ENCODE data around the gene PTGDR2. TPM values are rescaled to one million over a fixed set of nuclear protein-coding genes. Genes with fewer than 3 reads are reported as not detected.

The PTGDR2 gene
- total and polyA plus RNA-seq, 2 donors (not counting 1 experiment from before 2014, with no cell fraction given), result 0.33 to 2.4 TPM

DNA sequence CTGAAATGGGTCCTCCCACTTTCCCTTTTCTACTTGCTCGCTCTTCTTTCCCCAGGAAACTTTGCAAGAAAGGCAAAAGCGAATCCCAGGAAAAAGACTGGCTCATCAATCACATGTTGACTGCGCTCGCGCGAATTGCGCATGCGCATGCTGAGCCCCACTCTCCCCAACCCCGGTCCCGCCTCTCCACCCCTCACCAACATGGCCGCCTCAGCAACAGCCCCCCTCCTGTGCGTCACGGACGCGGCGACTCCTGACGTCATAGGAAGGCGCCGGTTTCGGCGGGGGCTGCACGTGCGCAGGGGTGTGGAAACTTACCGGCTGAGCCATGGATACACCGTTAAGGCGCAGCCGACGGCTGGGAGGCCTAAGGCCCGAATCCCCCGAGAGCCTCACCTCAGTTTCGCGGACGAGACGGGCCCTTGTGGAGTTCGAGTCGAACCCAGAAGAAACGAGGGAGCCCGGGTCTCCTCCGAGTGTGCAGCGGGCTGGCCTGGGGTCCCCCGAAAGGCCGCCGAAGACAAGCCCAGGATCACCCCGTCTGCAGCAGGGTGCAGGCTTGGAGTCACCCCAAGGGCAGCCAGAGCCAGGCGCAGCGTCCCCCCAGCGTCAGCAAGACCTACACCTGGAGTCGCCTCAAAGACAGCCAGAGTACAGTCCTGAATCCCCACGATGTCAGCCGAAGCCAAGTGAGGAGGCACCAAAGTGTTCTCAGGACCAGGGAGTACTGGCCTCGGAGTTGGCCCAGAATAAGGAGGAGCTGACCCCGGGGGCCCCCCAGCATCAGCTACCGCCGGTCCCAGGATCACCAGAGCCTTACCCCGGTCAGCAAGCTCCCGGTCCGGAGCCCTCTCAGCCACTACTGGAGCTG is 13.7 kb downstream of the PTGDR2 start, which contains the start of gene CCDC86:
Gene CCDC86, plus strand, starts transcription at position 317 of the 871 bp plus-strand sequence. Its CDS starts 12 bp downstream, at position 329.
- peak; percentile 89 to 97 for DNase-seq (ENCODE audit: low read depth in 2 of 2)
- Histone ChIP-seq H3K4me1 (ENCODE audit: control insufficient read depth, extremely low read depth, insufficient read depth, low read length) (peaks cover 18% of the 10 kb centered on the region), H3K4me3 (replicated peaks in 1 of 4; ENCODE audit: control extremely low read depth in 1 of 4, insufficient read depth in 1 of 4, low read depth in 3 of 4, low read length in 4 of 4) (peak within 1 kb of the TSS; percentile 72 to 96 (median 82)), H3K79me2 (ENCODE audit: control insufficient read depth, insufficient read depth, low read length) (peaks cover 40% of the 10 kb centered on the region), H3K4me2 (ENCODE audit: extremely low read depth, insufficient read depth, low read length) (peak within 1 kb of the TSS; percentile 87), H3K27me3 (ENCODE audit: control insufficient read depth, insufficient read depth, low read length) (no peaks in the 10 kb centered on the region), H3K9ac (ENCODE audit: insufficient read depth, low read length) (peak within 1 kb of the TSS; percentile 83), H2AFZ (ENCODE audit: low read length) (peak within 1 kb of the TSS; percentile 52), H4K20me1 (ENCODE audit: control insufficient read depth, extremely low read depth, insufficient read depth, low read length) (no peaks in the 10 kb centered on the region), H3K27ac (ENCODE audit: insufficient read depth, low read length) (peak within 1 kb of the TSS; percentile 83), H3K9me3 (ENCODE audit: control insufficient read depth, insufficient read depth, low read depth, low read length) (no peaks in the 10 kb centered on the region), H3K36me3 (ENCODE audit: control insufficient read depth, insufficient read depth, low read length) (no peaks in the 10 kb centered on the region)
- no peak for TF ChIP-seq EZH2 (IDR thresholded peaks at IDR 0.05; ENCODE audit: low read length, missing control alignments)
- no peak for TF ChIP-seq CTCF (conservative IDR thresholded peaks at IDR 0.05 in 1 of 2, IDR thresholded peaks at IDR 0.05 in 1 of 2; ENCODE audit: low read depth in 1 of 2, low read length in 2 of 2)

GRCh38 chr11:60840470-60841430 is 15.0 kb downstream of the PTGDR2 start:
- Histone ChIP-seq H3K9me3 (ENCODE audit: control insufficient read depth, insufficient read depth, low read depth, low read length) (no peaks in the 10 kb centered on the region), H3K36me3 (ENCODE audit: control insufficient read depth, insufficient read depth, low read length) (no peaks in the 10 kb centered on the region), H3K27me3 (ENCODE audit: control insufficient read depth, insufficient read depth, low read length) (no peaks in the 10 kb centered on the region), H3K79me2 (ENCODE audit: control insufficient read depth, insufficient read depth, low read length) (peaks cover 36% of the 10 kb centered on the region), H3K9ac (ENCODE audit: insufficient read depth, low read length) (no peak overlapping the region), H2AFZ (ENCODE audit: low read length) (no peak overlapping the region), H4K20me1 (ENCODE audit: control insufficient read depth, extremely low read depth, insufficient read depth, low read length) (no peaks in the 10 kb centered on the region), H3K27ac (ENCODE audit: insufficient read depth, low read length) (peak overlapping the region; percentile 83), H3K4me3 (replicated peaks in 1 of 4; ENCODE audit: control extremely low read depth in 1 of 4, insufficient read depth in 1 of 4, low read depth in 3 of 4, low read length in 4 of 4) (no peak overlapping the region), H3K4me1 (ENCODE audit: control insufficient read depth, extremely low read depth, insufficient read depth, low read length) (peaks cover 18% of the 10 kb centered on the region), H3K4me2 (ENCODE audit: extremely low read depth, insufficient read depth, low read length) (peak overlapping the region; percentile 82)
- peak; percentile 94 to 95 for DNase-seq (ENCODE audit: low read depth in 2 of 2)
- TF ChIP-seq CTCF (conservative IDR thresholded peaks at IDR 0.05 in 1 of 2, IDR thresholded peaks at IDR 0.05 in 1 of 2; ENCODE audit: low read depth in 1 of 2, low read length in 2 of 2), result peak in 1 of 2 donors; percentile 2
- TF ChIP-seq EZH2 (IDR thresholded peaks at IDR 0.05; ENCODE audit: low read length, missing control alignments), result no peak

GRCh38 chr11:60838132-60838531 is 17.6 kb downstream of the PTGDR2 start:
- Histone ChIP-seq H3K9me3 (ENCODE audit: control insufficient read depth, insufficient read depth, low read depth, low read length) (no peaks in the 10 kb centered on the region), H3K4me1 (ENCODE audit: control insufficient read depth, extremely low read depth, insufficient read depth, low read length) (peaks cover 14% of the 10 kb centered on the region), H4K20me1 (ENCODE audit: control insufficient read depth, extremely low read depth, insufficient read depth, low read length) (no peaks in the 10 kb centered on the region), H3K4me2 (ENCODE audit: extremely low read depth, insufficient read depth, low read length) (no peak overlapping the region), H3K9ac (ENCODE audit: insufficient read depth, low read length) (no peak overlapping the region), H3K27ac (ENCODE audit: insufficient read depth, low read length) (no peak overlapping the region), H3K27me3 (ENCODE audit: control insufficient read depth, insufficient read depth, low read length) (no peaks in the 10 kb centered on the region), H3K4me3 (replicated peaks in 1 of 4; ENCODE audit: control extremely low read depth in 1 of 4, insufficient read depth in 1 of 4, low read depth in 3 of 4, low read length in 4 of 4) (no peak overlapping the region), H3K79me2 (ENCODE audit: control insufficient read depth, insufficient read depth, low read length) (peaks cover 12% of the 10 kb centered on the region), H2AFZ (ENCODE audit: low read length) (no peak overlapping the region), H3K36me3 (ENCODE audit: control insufficient read depth, insufficient read depth, low read length) (no peaks in the 10 kb centered on the region)
- DNase-seq (ENCODE audit: low read depth in 2 of 2), result peak in 1 of 2 donors; percentile 34
- TF ChIP-seq CTCF (conservative IDR thresholded peaks at IDR 0.05 in 1 of 2, IDR thresholded peaks at IDR 0.05 in 1 of 2; ENCODE audit: low read depth in 1 of 2, low read length in 2 of 2), result peak in 1 of 2 donors; percentile 49
- no peak for TF ChIP-seq EZH2 (IDR thresholded peaks at IDR 0.05; ENCODE audit: low read length, missing control alignments)

All from fibroblast of lung (primary cell).